Right atrium auricular region (tissue), 2 donors: Measurements from ENCODE around the gene FKBP2. TPM values are rescaled to one million over a fixed set of nuclear protein-coding genes. Genes with fewer than 3 reads are reported as not detected.

Experiments
- DNase-seq: peaks from one replicate; pipeline ENCODE4 v3.0.0-alpha.2; 2019; ENCODE audit warnings: low spot score
- H3K27ac ChIP-seq, 2 donors: fragments of 200-600 bp; sonication (generic); 1 replicate in 1 of 2; 2 replicates in 1 of 2; pipeline ENCODE4 v1.5.1; 2016 to 2019
- H3K27me3 ChIP-seq, 2 donors: fragments of 200-600 bp; sonication (generic); one replicate each; pipeline versions ENCODE4 v1.5.1 to v1.6.0; 2017 to 2019
- H3K36me3 ChIP-seq: fragments of 200-600 bp; sonication (generic); one replicate; pipeline ENCODE4 v1.5.1; 2016
- H3K4me1 ChIP-seq, 2 donors: fragments of 200-600 bp; sonication (generic); one replicate each; pipeline versions ENCODE4 v1.5.1 to v1.6.0; 2017 to 2019
- H3K4me3 ChIP-seq, 2 donors: fragments of 200-600 bp; sonication (generic); 1 replicate in 1 of 2; 2 replicates in 1 of 2; pipeline ENCODE4 v1.5.1; 2017 to 2019; ENCODE audit warnings: mild to moderate bottlenecking in 1 of 2, moderate library complexity in 1 of 2
- H3K9me3 ChIP-seq, 2 donors: fragments of 200-600 bp; sonication (generic); one replicate each; pipeline ENCODE4 v1.5.1; 2019
- CTCF ChIP-seq, 2 donors: fragments of 200-600 bp; sonication (generic); IDR thresholded peaks; one replicate each; pipeline ENCODE4 v1.5.1; 2019; ENCODE audit warnings: antibody characterized with exemption in 2 of 2
- total RNA-seq, 2 donors: library from RNA; depleted of rRNA; stranded (reverse); fragments of >200 nt; gene quantifications; one replicate each; pipeline ENCODE4 v1.1.0, GENCODE V29; 2016

The FKBP2 gene
- total RNA-seq, 2 donors from 2014 or later = 59.1 to 83.4 TPM

- peak; percentile 89 for DNase-seq
- Histone ChIP-seq H3K36me3 (peaks cover 10% of the 10 kb centered on the region), H3K4me1 (peaks cover 0 to 54% of the 10 kb centered on the region in 2 donors), H3K9me3 (no peaks in the 10 kb centered on the region), H3K27ac (peak within 1 kb of the TSS; percentile 88 to 95), H3K27me3 (no peaks in the 10 kb centered on the region), H3K4me3 (peak within 1 kb of the TSS; percentile 74 to 82)
- peak in 1 of 2 donors; percentile 44 for TF ChIP-seq CTCF (IDR thresholded peaks at IDR 0.05)
These were observed 6.2 kb downstream of the FKBP2 start, which contains the start of gene PPP1R14B for GRCh38 chr11:64246871-64247728. TSS of gene PPP1R14B (minus strand) at chr11:64246943. CDS start at chr11:64246673, 270 bp downstream.

GRCh38 chr11:64247729-64248531 lies 7.0 kb downstream of the FKBP2 start:
- no peaks in the 10 kb centered on the region for H3K27me3 ChIP-seq
- H3K9me3 ChIP-seq = no peaks in the 10 kb centered on the region
- no peak for TF ChIP-seq CTCF (IDR thresholded peaks at IDR 0.05)
- DNase-seq = no peak
- peaks cover 10% of the 10 kb centered on the region for H3K36me3 ChIP-seq
- H3K4me3 ChIP-seq = peak overlapping the region; percentile 56 to 74
- H3K4me1 ChIP-seq = peaks cover 0 to 54% of the 10 kb centered on the region in 2 donors
- H3K27ac ChIP-seq = peak overlapping the region; percentile 87 to 95

GRCh38 chr11:64248578-64248977 lies 7.7 kb downstream of the FKBP2 start:
- no peak overlapping the region for H3K4me3 ChIP-seq
- H3K27ac ChIP-seq = no peak overlapping the region
- H3K9me3 ChIP-seq = no peaks in the 10 kb centered on the region
- peaks cover 9% of the 10 kb centered on the region for H3K36me3 ChIP-seq
- H3K4me1 ChIP-seq = peaks cover 0 to 57% of the 10 kb centered on the region in 2 donors
- DNase-seq = no peak
- TF ChIP-seq CTCF (IDR thresholded peaks at IDR 0.05) = no peak
- no peaks in the 10 kb centered on the region for H3K27me3 ChIP-seq

- no peak for TF ChIP-seq CTCF (IDR thresholded peaks at IDR 0.05)
- Histone ChIP-seq H3K4me3 (no peak overlapping the region), H3K4me1 (peaks cover 0 to 60% of the 10 kb centered on the region in 2 donors), H3K27ac (no peak overlapping the region), H3K36me3 (peaks cover 5% of the 10 kb centered on the region), H3K9me3 (no peaks in the 10 kb centered on the region), H3K27me3 (no peaks in the 10 kb centered on the region)
- no peak for DNase-seq
These were observed 8.1 kb downstream of the FKBP2 start for GRCh38 chr11:64249038-64249437.

- Histone ChIP-seq H3K4me3 (no peak overlapping the region), H3K27ac (no peak overlapping the region), H3K36me3 (peaks cover 5% of the 10 kb centered on the region), H3K27me3 (no peaks in the 10 kb centered on the region), H3K9me3 (no peaks in the 10 kb centered on the region), H3K4me1 (peaks cover 0 to 59% of the 10 kb centered on the region in 2 donors)
- TF ChIP-seq CTCF (IDR thresholded peaks at IDR 0.05) = no peak
- DNase-seq = no peak
These were observed 8.9 kb downstream of the FKBP2 start for GRCh38 chr11:64249563-64250414.
